Body of pancreas (tissue), 4 donors: ENCODE measurements around the gene SPSB1. TPM values are rescaled to one million over a fixed set of nuclear protein-coding genes. Genes with fewer than 3 reads are reported as not detected.

Source experiments
- ATAC-seq: fragments of 150-250 bp; one replicate; pipeline ENCODE4 v1.9.1; 2016
- DNase-seq, 4 donors: peaks; one replicate each; pipeline ENCODE4 v3.0.0-alpha.2; 2019
- H3K27ac ChIP-seq, 4 donors: fragments of 200-600 bp; sonication (generic); 1 replicate in 3 of 4; 2 replicates in 1 of 4; pipeline versions ENCODE4 v1.5.1 to v1.6.1; 2016 to 2019; ENCODE audit warnings: mild to moderate bottlenecking in 1 of 4, mixed read lengths in 1 of 4, moderate library complexity in 1 of 4
- H3K27me3 ChIP-seq, 2 donors: fragments of 200-600 bp; sonication (generic); one replicate each; pipeline ENCODE4 v1.6.0; 2016; ENCODE audit warnings: mild to moderate bottlenecking in 1 of 2
- H3K36me3 ChIP-seq, 2 donors: fragments of 200-600 bp; sonication (generic); replicated peaks in 1 of 2; 2 replicates each; pipeline ENCODE4 v1.5.1; 2016; ENCODE audit warnings: low read depth in 2 of 2; ENCODE audit not compliant: insufficient read depth in 1 of 2
- H3K4me1 ChIP-seq: fragments of 200-600 bp; sonication (generic); one replicate; pipeline ENCODE4 v1.6.0; 2016
- H3K4me3 ChIP-seq, 2 donors: fragments of 200-600 bp; sonication (generic); 1 replicate in 1 of 2; 2 replicates in 1 of 2; pipeline ENCODE4 v1.5.1; 2016 to 2019
- H3K9me3 ChIP-seq, 3 donors: fragments of 200-600 bp; sonication (generic); 1 replicate in 2 of 3; 2 replicates in 1 of 3; pipeline ENCODE4 v1.5.1; 2016
- POLR2A ChIP-seq, 3 donors: fragments of 450-650 bp; IDR thresholded peaks; one replicate each; pipeline ENCODE4 v1.6.1; 2016; ENCODE audit warnings: antibody characterized with exemption in 3 of 3, mild to moderate bottlenecking in 2 of 3
- WGBS, 2 donors: methylation state at CpG; one replicate each; pipeline ENCODE4 v1.1.5; 2017; 5-methylcytosine and 5-hydroxymethylcytosine counted together
- intact Hi-C: fragments of 100-400 bp; cut with DNase I; formaldehyde crosslinking; loops from one replicate; pipeline ENCODE4 v1.15.1; 2023
- total RNA-seq, 2 donors: library from RNA; depleted of rRNA; stranded (reverse); fragments of >200 nt; gene quantifications; one replicate each; pipeline ENCODE4 v1.1.0, GENCODE V29; 2016
- TF ChIP-seq, protein P1 (sequence below), 7 experiments: fragments of 450-650 bp in 4 of 7; fragments of 200-600 bp in 3 of 7; sonication (generic) in 3 of 7; IDR thresholded peaks; one replicate each; pipeline ENCODE4 v1.5.1; 2016 to 2019; ENCODE audit warnings: antibody characterized with exemption in 7 of 7

Gene SPSB1
- total RNA-seq, 2 donors from 2014 or later = 14.5 to 16.5 TPM

DNA sequence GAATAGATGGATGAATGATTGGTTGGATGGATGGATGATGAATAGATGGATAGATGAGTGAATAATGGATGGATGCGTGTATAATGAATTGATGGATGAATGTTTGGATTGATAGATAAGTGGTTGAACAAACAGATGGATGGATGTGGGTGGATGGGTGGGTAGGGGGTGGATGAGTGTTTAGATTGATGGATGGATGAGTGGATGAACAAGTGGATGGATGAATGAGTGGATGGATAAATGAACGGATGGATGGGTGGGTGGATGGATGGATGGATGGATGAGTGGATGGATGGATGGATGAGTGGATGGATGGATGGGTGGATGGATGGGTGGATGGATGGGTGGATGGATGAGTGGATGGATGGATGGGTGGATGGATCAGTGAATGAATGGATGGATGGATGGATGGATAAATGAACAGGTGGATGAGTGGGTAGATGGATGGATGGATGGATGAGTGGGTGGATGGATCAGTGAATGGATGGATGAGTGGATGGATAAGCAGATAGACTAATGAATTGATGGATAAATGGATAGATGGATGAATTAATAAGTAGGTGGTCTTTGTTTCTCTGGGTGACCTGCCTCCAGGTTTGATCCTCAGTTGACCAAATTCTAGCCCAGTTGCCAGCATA, 64.3 kb downstream of the SPSB1 start:
- intact Hi-C loops = no loop called here

DNA sequence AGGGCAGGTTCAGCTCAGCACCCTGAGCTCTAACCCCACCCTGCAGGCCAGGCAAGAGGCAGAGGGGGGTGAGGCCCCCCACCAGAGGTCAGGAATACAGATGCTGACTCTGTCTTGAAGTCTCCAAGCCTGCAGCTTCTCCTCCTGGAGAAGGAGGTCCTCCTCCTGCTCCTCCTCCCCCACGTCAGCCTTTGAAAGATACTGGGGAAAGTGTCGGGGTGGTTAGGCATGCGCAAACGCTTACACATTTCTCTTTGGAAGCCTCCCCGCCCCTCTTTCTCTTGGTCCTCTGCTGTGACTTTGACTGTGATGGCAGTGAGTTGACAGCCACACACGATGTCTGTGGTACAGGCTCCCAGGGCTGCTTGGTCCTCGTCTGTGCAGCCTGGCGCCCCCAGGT, 65.3 kb downstream of the SPSB1 start:
- 89 to 92% methylated on average over 8 of the region's 8 CpGs for WGBS, 2 donors
- ATAC-seq (no peak), DNase-seq (no peak)
- Histone ChIP-seq H3K27me3 (no peaks in the 10 kb centered on the region), H3K36me3 (peaks cover 10 to 22% of the 10 kb centered on the region in 2 donors), H3K9me3 (no peaks in the 10 kb centered on the region), H3K4me3 (no peak overlapping the region), H3K27ac (no peak overlapping the region), H3K4me1 (peaks cover 6% of the 10 kb centered on the region)
- intact Hi-C loops = no loop called here
- TF ChIP-seq, protein P1, sequence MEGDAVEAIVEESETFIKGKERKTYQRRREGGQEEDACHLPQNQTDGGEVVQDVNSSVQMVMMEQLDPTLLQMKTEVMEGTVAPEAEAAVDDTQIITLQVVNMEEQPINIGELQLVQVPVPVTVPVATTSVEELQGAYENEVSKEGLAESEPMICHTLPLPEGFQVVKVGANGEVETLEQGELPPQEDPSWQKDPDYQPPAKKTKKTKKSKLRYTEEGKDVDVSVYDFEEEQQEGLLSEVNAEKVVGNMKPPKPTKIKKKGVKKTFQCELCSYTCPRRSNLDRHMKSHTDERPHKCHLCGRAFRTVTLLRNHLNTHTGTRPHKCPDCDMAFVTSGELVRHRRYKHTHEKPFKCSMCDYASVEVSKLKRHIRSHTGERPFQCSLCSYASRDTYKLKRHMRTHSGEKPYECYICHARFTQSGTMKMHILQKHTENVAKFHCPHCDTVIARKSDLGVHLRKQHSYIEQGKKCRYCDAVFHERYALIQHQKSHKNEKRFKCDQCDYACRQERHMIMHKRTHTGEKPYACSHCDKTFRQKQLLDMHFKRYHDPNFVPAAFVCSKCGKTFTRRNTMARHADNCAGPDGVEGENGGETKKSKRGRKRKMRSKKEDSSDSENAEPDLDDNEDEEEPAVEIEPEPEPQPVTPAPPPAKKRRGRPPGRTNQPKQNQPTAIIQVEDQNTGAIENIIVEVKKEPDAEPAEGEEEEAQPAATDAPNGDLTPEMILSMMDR (IDR thresholded peaks at IDR 0.05) = no peak
- no peak for TF ChIP-seq POLR2A (IDR thresholded peaks at IDR 0.05)

More for the DNA sequence above, 64.3 kb downstream of the SPSB1 start:
- H3K27me3 ChIP-seq = no peaks in the 10 kb centered on the region
- H3K27ac ChIP-seq = no peak overlapping the region
- WGBS, 2 donors = 91% methylated on average over 2 of the region's 2 CpGs
- H3K36me3 ChIP-seq = peaks cover 10 to 20% of the 10 kb centered on the region in 2 donors
- no peak overlapping the region for H3K4me3 ChIP-seq
- TF ChIP-seq POLR2A (IDR thresholded peaks at IDR 0.05) = no peak
- TF ChIP-seq, protein P1 (IDR thresholded peaks at IDR 0.05) = no peak
- DNase-seq = no peak
- ATAC-seq = no peak
- H3K4me1 ChIP-seq = peaks cover 6% of the 10 kb centered on the region
- H3K9me3 ChIP-seq = no peaks in the 10 kb centered on the region

DNA sequence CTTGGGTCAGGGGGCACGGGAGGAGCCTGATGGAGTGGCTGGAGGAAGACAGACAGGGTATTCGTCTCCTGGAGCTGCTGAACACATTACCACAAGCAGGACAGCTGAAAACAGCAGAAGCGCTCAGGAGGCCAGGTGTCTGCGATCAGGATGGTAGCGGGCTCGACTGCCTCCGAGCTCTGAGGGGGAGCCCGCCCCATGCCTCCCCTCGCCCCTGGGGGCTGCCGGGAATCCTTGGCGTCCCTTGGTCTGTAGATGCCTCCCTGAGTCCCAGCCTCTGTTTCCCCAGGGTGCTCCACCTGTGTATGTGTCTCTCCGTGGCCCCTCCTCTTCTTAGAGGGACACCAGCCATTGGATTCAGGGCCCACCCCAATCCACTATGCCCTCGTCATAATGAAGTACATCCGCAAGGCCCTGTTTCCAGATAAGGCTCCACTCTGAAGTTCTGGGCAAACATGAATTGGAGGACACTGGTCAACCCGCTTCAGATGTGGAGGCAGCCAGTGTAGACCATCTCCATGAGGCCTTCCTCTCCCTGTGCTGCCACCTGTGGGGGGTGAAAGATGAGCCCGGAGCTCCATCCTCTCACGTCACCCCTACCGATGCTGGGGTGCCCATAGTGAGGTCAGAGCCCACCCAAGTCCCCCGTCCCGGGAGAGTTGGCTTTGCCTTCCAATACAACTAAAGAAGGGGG, 67.8 kb downstream of the SPSB1 start:
- no peaks in the 10 kb centered on the region for H3K9me3 ChIP-seq
- peaks cover 6% of the 10 kb centered on the region for H3K4me1 ChIP-seq
- H3K36me3 ChIP-seq = peaks cover 10 to 22% of the 10 kb centered on the region in 2 donors
- H3K4me3 ChIP-seq = no peak overlapping the region
- no peak for DNase-seq
- WGBS, 2 donors = 82 to 94% methylated on average over 16 to 20 of the region's 20 CpGs
- no peak for TF ChIP-seq POLR2A (IDR thresholded peaks at IDR 0.05)
- TF ChIP-seq, protein P1 (IDR thresholded peaks at IDR 0.05) = no peak
- no peak for ATAC-seq
- H3K27ac ChIP-seq = no peak overlapping the region
- intact Hi-C loops = no loop called here
- H3K27me3 ChIP-seq = no peaks in the 10 kb centered on the region

DNA sequence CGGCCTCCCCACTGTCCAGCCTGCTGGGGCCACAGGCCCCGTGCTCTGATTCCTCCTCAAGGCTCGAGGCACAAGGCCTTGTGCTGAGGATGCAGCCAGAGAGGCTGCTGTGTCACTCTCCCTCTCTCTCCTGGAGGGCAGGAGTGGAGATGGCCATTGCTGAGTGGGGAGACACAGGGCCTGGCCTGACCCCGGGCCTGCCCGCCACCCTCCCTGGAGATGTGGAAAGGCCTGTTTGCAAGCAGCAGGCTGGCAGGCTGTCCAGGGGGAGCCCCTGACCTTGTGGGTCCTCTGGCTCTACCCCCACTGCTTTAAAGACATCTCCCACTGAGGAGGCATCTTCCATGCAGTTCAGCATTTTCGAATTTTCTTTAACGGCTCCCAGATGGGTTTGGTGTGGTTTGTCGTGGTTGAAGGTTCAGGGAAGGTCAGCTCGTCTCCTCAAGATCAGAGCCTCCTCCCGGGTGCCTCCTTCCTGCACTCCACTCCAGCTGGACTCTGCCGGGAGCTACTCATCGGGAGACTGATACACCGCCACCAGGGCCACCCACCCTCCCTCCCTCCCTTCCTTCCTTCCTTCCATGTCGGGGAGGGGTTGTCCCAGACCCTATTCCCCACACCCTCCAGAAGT, 69.1 kb downstream of the SPSB1 start:
- TF ChIP-seq, protein P1 (IDR thresholded peaks at IDR 0.05) = no peak
- no peak for TF ChIP-seq POLR2A (IDR thresholded peaks at IDR 0.05)
- intact Hi-C loops = no loop called here
- no peak overlapping the region for H3K27ac ChIP-seq
- DNase-seq = no peak
- H3K27me3 ChIP-seq = no peaks in the 10 kb centered on the region
- 60 to 75% methylated on average over 9 to 14 of the region's 14 CpGs for whole genome bisulfite sequencing, 2 donors
- peaks cover 6% of the 10 kb centered on the region for H3K4me1 ChIP-seq
- no peak overlapping the region for H3K4me3 ChIP-seq
- peaks cover 4 to 12% of the 10 kb centered on the region in 2 donors for H3K36me3 ChIP-seq
- no peaks in the 10 kb centered on the region for H3K9me3 ChIP-seq
- ATAC-seq = no peak
